IPS-20b (cell line): Measurements from ENCODE around the gene XPR1.
A peak's percentile ranks its signal among the peaks of the same experiment; 100 is the strongest.
"Not testable (repeated sequence)": the region's sequence is repeated elsewhere in the genome, so short reads cannot be mapped to it uniquely, and the experiment has no call there.

Experiments used
- H3K27ac ChIP-seq: one replicate; pipeline ENCODE4 v1.5.1; 2013; ENCODE audit warnings: low read length
- H3K27me3 ChIP-seq: 2 replicates; pipeline ENCODE4 v1.6.1; 2013; ENCODE audit warnings: mild to moderate bottlenecking, low read length, inconsistent platforms; ENCODE audit not compliant: insufficient read depth
- H3K36me3 ChIP-seq: 2 replicates; pipeline ENCODE4 v1.6.1; 2013; ENCODE audit warnings: low read depth, mild to moderate bottlenecking, inconsistent platforms, low read length, moderate library complexity; ENCODE audit not compliant: insufficient read depth
- H3K4me1 ChIP-seq: 2 replicates; pipeline ENCODE4 v1.6.1; 2013; ENCODE audit warnings: mild to moderate bottlenecking, control low read depth, inconsistent platforms, low read length, moderate library complexity; ENCODE audit not compliant: insufficient read depth
- H3K4me3 ChIP-seq: 2 replicates; pipeline ENCODE4 v1.5.1; 2013; ENCODE audit warnings: mild to moderate bottlenecking, low read length, inconsistent platforms
- H3K9ac ChIP-seq: 2 replicates; pipeline ENCODE4 v1.6.1; 2013; ENCODE audit warnings: low read depth, mild to moderate bottlenecking, inconsistent platforms, low read length, moderate library complexity
- H3K9me3 ChIP-seq: 2 replicates; pipeline ENCODE4 v1.6.1; 2013; ENCODE audit warnings: mild to moderate bottlenecking, low read depth, low read length, inconsistent platforms; ENCODE audit not compliant: insufficient read depth

XPR1 gene

GRCh38 chr1:180833180-180833579, 201.4 kb downstream of the XPR1 start:
- peaks cover 15% of the 10 kb centered on the region; the same call in 1 of the 2 replicates for H3K4me1 ChIP-seq

DNA sequence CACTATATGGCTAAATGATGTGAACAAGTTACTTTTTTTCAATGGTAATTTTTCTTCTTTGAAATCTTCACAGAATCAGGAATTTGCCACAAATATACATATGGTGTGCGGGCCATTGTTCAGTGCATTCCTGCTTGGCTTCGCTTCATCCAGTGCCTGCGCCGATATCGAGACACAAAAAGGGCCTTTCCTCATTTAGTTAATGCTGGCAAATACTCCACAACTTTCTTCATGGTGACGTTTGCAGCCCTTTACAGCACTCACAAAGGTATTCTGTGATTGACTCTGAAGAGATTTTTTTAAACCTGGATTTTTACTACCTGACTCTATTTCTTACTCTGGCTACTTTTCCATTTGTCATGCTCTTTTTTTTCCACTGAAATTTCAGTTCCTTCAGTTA, 204.6 kb downstream of the XPR1 start:
- H3K4me1 ChIP-seq, result peaks cover 17% of the 10 kb centered on the region; the same call in 1 of the 2 replicates

More at GRCh38 chr1:180833180-180833579, 201.4 kb downstream of the XPR1 start:
- not testable (repeated sequence) for H3K27ac ChIP-seq, H3K9ac ChIP-seq, H3K27me3 ChIP-seq, H3K36me3 ChIP-seq, H3K9me3 ChIP-seq, H3K4me3 ChIP-seq

GRCh38 chr1:180837020-180837419, 205.2 kb downstream of the XPR1 start:
- peak overlapping the region; percentile 41 for H3K27ac ChIP-seq
- peak overlapping the region; percentile 24; the same call in 1 of the 2 replicates for H3K4me3 ChIP-seq
- H3K27me3 ChIP-seq, result no peaks in the 10 kb centered on the region
- H3K9ac ChIP-seq, result no peak overlapping the region; the same call in 1 of the 2 replicates
- H3K4me1 ChIP-seq, result peaks cover 22% of the 10 kb centered on the region; the same call in 1 of the 2 replicates
- no peaks in the 10 kb centered on the region for H3K9me3 ChIP-seq
- no peaks in the 10 kb centered on the region for H3K36me3 ChIP-seq

More for the DNA sequence above, 204.6 kb downstream of the XPR1 start:
- Histone ChIP-seq H3K9me3 (no peaks in the 10 kb centered on the region), H3K9ac (no peak overlapping the region; the same call in 1 of the 2 replicates), H3K27me3 (no peaks in the 10 kb centered on the region), H3K27ac (peak overlapping the region; percentile 41), H3K4me3 (peak overlapping the region; percentile 24; the same call in 1 of the 2 replicates), H3K36me3 (no peaks in the 10 kb centered on the region)

DNA sequence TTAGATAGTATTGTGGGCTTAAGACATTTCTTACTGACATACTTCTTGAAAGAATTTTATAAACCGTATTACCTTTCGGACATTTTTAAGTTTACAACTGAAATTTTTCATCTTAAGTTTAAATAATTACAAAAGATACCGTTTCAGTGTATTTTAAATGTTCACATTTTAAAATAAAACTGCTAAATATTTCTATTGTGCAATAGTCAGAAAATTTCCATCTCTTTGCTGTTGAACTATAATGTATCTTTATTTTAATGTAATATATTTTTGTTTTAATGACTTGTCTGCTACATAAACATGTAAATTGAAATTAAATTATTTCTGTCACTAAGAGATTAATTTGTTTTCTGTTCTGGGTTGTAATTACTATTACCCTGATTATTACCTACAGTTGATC, 206.7 kb downstream of the XPR1 start:
- H3K9ac ChIP-seq, result no peak overlapping the region
- H3K4me1 ChIP-seq, result peaks cover 30% of the 10 kb centered on the region; the same call in 1 of the 2 replicates
- H3K9me3 ChIP-seq, result no peaks in the 10 kb centered on the region
- no peak overlapping the region for H3K27ac ChIP-seq
- no peaks in the 10 kb centered on the region for H3K36me3 ChIP-seq
- no peak overlapping the region for H3K4me3 ChIP-seq
- H3K27me3 ChIP-seq, result no peaks in the 10 kb centered on the region

GRCh38 chr1:180839547-180839946, 207.7 kb downstream of the XPR1 start:
- H3K36me3 ChIP-seq, result no peaks in the 10 kb centered on the region
- H3K27me3 ChIP-seq, result no peaks in the 10 kb centered on the region
- no peak overlapping the region for H3K27ac ChIP-seq
- H3K4me3 ChIP-seq, result no peak overlapping the region
- H3K9ac ChIP-seq, result no peak overlapping the region
- no peaks in the 10 kb centered on the region for H3K9me3 ChIP-seq
- peaks cover 30% of the 10 kb centered on the region; the same call in 1 of the 2 replicates for H3K4me1 ChIP-seq

GRCh38 chr1:180841415-180841814, 209.6 kb downstream of the XPR1 start:
- Histone ChIP-seq H3K4me3 (no peak overlapping the region), H3K36me3 (no peaks in the 10 kb centered on the region), H3K27me3 (no peaks in the 10 kb centered on the region), H3K9ac (no peak overlapping the region), H3K9me3 (no peaks in the 10 kb centered on the region), H3K4me1 (peaks cover 28% of the 10 kb centered on the region; the same call in 1 of the 2 replicates), H3K27ac (no peak overlapping the region)

GRCh38 chr1:180842052-180842451, 210.2 kb downstream of the XPR1 start:
- no peak overlapping the region for H3K4me3 ChIP-seq
- H3K9me3 ChIP-seq, result no peaks in the 10 kb centered on the region
- H3K27me3 ChIP-seq, result no peaks in the 10 kb centered on the region
- no peaks in the 10 kb centered on the region for H3K36me3 ChIP-seq
- no peak overlapping the region for H3K27ac ChIP-seq
- H3K4me1 ChIP-seq, result peaks cover 22% of the 10 kb centered on the region; the same call in 1 of the 2 replicates
- no peak overlapping the region for H3K9ac ChIP-seq

DNA sequence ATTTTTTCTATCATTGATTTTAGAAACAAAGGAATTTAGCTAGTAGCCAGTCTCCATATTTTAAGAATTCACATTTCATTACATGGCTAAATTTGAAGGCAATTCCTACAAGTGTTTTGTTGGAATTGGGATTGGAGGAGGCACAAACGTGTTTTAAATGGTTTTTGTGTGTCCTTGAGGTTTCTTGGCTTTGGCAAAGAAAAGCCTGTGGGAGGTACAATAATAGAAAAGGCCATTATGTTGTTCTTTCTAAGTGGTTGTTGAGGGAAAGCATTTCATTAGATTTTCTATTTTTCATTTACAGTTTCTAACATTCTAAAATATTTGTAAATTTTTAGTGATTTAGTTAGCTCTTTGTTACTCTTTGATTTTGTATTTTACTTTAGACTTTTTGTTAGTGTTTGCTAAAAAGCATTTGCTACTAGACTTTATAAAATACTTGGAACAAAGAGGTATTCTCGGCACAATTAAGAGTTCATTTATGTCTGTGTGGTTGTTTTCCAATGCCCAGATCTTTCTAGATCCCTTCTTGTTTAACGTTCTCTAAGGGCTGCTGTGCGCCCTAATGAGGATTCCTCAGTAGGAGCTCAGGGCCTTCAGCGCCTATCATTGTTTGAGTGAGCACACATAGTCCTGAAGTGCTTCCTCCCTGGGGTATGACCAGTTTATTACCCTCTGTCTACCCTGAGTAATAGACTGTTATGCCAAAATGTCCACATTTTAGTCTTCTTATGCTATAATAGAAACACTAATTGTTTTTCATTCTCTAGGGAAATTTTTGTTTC, 210.9 kb downstream of the XPR1 start:
- Histone ChIP-seq H3K36me3 (no peaks in the 10 kb centered on the region), H3K27ac (no peak overlapping the region), H3K9me3 (no peaks in the 10 kb centered on the region), H3K27me3 (no peaks in the 10 kb centered on the region), H3K9ac (no peak overlapping the region), H3K4me1 (peaks cover 16% of the 10 kb centered on the region; the same call in 1 of the 2 replicates), H3K4me3 (no peak overlapping the region)

DNA sequence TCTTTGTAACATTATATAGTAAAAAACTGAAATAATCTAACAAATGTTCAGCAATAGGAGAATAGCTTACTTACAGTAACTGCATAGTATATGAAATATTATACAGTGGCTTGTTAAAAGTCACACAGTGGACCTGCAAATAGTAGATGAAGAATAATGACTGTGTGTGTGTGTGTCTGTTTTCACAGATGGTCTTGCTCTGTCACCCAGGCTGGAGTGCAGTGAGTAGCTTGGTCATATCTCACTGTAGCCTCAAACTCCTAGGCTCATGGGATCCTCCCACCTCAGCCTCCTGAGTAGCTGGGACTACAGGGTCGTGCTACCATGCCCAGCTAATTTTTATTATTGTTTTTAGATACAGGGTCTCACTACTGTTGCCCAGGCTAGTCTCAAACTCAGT, 213.5 kb downstream of the XPR1 start:
- no peak overlapping the region for H3K27ac ChIP-seq
- H3K9ac ChIP-seq, result no peak overlapping the region
- no peak overlapping the region for H3K4me3 ChIP-seq
- H3K9me3 ChIP-seq, result no peaks in the 10 kb centered on the region
- no peaks in the 10 kb centered on the region for H3K27me3 ChIP-seq
- H3K36me3 ChIP-seq, result no peaks in the 10 kb centered on the region
- H3K4me1 ChIP-seq, result peaks cover 15% of the 10 kb centered on the region; the same call in 1 of the 2 replicates

GRCh38 chr1:180848191-180848590, 216.4 kb downstream of the XPR1 start:
- H3K36me3 ChIP-seq, result no peaks in the 10 kb centered on the region
- H3K9ac ChIP-seq, result no peak overlapping the region
- no peaks in the 10 kb centered on the region; the same call in 1 of the 2 replicates for H3K4me1 ChIP-seq
- no peak overlapping the region for H3K27ac ChIP-seq
- H3K9me3 ChIP-seq, result no peaks in the 10 kb centered on the region
- H3K4me3 ChIP-seq, result no peak overlapping the region
- no peaks in the 10 kb centered on the region for H3K27me3 ChIP-seq

DNA sequence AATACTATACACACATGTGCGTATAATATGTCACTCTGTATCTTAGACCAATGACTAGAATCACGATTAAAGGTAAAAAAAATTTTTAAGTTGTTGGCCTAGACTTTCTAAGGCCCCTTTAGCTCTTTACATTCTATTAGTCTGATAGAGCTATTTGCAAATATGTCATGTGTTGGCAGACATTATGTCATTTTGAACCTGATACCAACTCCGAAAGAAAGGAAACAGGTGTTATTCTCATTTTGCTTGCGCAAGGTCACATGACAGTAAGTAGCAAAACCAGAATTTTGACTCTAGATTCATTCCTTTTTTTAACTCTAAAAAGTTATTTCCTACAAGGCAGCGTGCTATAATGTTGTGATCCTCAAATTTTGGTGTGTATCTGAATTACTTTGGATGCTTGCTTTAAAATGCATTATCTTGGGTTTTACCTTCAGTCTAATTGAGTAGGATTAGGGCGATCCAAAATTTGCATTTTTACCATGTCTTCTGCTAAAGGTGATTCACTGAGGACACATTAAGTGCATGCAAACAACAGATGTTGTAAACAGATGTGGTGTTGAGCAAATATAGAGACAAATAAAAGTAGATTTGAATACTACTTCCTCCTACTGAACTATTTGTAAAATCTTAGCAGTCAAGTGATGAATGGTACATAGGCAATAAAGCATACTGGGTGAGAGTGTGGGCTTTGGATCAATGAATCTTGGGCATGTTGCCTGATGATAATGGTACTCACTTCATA, 217.4 kb downstream of the XPR1 start:
- no peaks in the 10 kb centered on the region for H3K27me3 ChIP-seq
- no peaks in the 10 kb centered on the region for H3K36me3 ChIP-seq
- peaks cover 2% of the 10 kb centered on the region; the same call in 1 of the 2 replicates for H3K4me1 ChIP-seq
- H3K9ac ChIP-seq, result no peak overlapping the region
- H3K27ac ChIP-seq, result no peak overlapping the region
- no peak overlapping the region for H3K4me3 ChIP-seq
- no peaks in the 10 kb centered on the region for H3K9me3 ChIP-seq
